Renal cortical epithelial cell (primary cell): ENCODE measurements around the gene NCBP1. TPM values are rescaled to one million over a fixed set of nuclear protein-coding genes. Genes with fewer than 3 reads are reported as not detected.
"Not testable (repeated sequence)": the region's sequence is repeated elsewhere in the genome, so short reads cannot be mapped to it uniquely, and the experiment has no call there.

ENCODE experiments used
- DNase-seq: peaks from one replicate; pipeline ENCODE4 v3.0.0-alpha.2; 2011; ENCODE audit warnings: low read depth
- total RNA-seq: library from RNA; depleted of rRNA; stranded (reverse); fragments of >200 nt; gene quantifications from 2 replicates; pipeline ENCODE4 v1.2.3, GENCODE V29; 2014

The NCBP1 gene
- total RNA-seq, 1 donor from 2014 or later = 54.4 TPM

DNA sequence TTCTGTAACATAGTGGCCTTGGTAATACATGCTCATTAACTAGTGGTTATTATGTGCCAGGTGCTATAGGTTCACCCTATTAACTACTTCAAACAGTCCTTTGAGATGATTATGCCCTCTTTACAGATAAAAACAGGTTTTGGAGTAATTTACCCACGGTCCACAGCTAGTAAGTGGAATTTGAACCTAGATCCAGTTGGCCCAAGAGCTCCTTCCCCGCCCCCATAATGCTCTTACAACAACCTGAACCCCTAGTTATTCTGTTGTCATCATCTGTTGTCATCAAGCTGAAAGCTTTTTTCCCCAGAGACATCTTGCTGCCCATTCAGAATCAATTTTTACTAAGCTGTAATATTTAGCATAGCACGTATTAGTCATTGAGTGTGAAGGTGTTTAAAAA, 40.3 kb downstream of the NCBP1 start:
- DNase-seq = no peak

DNA sequence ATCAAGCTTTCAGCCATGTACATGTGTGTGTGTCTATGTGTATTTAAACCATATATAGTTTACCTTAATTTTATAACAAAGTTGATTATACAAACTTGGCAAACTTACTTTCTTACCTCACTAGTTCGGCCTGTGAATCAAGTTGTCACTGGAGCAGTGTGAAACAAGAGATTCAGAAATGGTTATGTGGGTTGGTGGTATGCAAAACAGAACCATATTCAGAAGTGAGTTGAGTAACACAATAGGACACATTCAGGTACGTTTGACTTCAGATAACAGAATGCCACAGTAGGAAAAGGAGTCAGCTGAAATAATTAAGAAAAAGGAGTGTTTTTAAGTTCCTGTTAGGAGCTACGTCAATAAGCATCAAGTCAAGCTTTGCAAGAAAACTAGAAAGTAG, 42.0 kb downstream of the NCBP1 start:
- no peak for DNase-seq

GRCh38 chr9:97682242-97682641, 48.6 kb downstream of the NCBP1 start:
- no peak for DNase-seq

DNA sequence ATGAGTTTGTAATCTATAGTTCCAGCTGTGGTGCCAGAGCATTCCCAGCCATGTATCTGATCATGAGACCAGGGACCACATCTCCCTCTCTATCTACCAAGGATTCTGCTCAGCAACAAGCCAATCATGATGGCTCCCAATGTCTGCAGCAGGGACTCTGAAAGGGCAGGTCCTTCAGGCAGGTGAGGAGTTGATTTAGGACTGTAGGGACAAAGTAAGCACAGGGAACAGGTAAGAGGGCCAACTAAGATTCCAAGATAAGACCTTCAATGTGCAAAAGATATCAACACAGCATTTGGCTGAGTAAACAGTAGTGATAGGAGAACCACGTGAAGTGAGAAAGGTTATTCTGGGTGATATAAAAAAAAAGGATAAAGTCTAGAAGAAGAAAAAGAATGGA, 55.0 kb downstream of the NCBP1 start:
- no peak for DNase-seq

- DNase-seq = no peak
Measured at GRCh38 chr9:97689401-97690180, 56.0 kb downstream of the NCBP1 start.

DNA sequence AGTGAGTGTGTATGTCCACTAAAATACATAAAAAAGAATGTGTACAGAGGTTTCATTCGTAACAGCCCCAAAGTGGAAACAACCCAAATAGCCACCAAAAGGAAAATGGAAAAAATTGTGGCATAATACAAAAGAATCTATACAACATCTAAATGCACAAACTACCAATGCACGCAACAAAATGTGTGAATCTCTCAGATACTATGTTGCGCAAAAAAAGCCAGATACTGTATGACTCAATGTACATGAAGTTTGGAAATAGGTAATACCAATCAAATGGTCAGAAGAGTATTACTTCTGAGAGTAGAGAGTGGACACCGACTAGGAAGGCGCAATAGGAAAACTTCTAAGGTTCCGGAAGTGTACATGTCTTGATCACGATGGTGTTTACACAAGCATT, 61.1 kb downstream of the NCBP1 start:
- DNase-seq = no peak

- DNase-seq = no peak
Measured at GRCh38 chr9:97695390-97695789, 61.8 kb downstream of the NCBP1 start.

DNA sequence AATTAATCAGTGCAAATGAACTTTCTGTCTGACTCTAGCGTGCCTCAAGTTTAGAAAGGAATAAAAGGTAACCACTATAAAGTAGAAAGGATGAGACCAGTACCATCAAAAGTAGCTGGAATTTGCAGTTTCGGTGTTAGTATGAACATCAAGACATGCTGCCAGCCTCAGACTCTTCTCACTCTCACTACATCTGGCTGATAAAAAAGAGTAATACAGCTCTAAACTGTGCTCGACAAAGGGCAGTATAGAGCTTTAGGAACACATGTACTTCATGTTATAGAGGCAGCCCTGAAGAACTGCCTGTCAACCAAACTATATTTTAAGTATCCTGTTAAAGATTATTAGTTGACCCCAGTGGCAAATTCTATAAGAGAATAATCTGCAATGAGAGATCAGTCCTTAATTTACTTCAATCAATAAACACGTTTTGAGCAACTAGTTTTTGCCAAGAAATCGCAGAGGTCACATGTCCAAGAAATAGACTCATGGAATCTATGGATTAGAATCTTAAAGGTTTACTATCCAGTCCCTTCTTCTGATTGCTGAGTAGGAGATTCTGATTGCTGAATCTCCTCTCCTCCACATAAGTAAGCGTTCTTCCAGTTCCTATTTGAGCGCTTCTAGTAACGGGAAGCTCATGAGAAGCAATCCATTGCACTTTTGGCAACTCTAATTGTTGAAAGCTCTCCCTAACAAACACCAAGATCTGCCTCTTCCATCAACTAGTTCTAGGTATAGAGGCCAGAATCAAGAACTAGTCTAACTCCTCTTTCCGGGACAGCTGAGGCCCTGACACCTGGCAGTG, 62.6 kb downstream of the NCBP1 start:
- DNase-seq = peak; percentile 33

DNA sequence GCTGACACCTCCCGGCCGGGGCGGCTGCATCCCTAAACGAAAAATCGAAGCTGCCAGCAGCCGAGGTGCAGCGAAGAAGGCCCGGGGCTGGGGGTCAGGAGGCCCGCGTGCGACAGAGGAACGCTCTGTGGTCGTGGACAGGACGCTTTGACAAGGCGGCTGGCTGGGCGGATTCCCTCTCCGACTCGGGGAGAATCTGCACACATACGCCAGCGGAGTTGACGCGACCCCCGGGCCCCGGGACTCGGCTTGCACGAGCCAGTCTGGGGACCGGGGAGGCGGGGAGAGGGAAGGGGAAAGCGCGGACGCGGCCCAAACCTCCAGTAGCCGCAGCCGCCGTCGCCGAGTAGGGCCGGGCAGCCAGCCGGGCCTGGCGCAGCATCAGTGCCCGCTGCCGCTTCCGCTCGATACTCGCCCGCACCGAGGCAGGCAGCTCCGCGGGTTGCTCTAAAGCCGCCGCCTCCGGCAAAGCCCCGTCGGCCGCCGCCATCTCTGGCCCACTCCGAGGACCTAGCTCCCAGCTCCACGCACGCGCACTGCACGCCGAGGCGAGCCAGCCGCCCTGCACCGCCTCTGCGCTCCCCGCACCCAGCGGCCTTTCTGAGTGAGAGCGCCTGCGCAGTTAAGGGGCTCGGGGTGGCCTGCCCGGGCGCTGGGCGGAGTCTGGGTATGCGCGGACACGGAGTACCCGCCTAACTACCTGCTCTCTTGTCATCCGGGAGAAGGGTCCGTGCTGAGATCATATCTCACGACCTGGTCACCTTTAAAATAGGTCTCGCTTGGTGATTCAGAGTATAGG, 63.4 kb downstream of the NCBP1 start, which contains the start of gene XPA:
TSS of gene XPA (minus strand) at position 538 of the 799 bp plus-strand sequence. CDS start at position 490, 48 bp downstream.
- DNase-seq = peak; percentile 78

- DNase-seq = no peak
Measured at GRCh38 chr9:97697837-97698236, 64.2 kb downstream of the NCBP1 start.

DNA sequence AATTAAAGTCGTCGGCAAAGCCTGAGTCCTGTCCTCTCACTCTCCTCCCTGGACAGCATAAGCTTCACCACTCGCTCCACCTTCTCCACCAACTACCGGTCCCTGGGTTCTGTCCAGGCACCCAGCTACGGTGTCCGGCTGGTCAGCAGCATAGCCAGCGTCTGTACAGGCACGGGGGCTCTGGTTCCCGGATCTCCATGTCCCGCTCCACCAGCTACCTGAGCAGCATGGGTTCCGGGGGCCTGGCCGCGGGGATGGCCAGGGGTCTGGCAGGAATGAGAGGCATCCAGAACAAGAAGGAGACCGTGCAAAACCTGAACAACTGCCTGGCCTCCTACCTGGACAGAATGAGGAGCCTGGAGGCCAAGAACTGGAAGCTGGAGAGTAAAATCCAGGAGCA, 65.2 kb downstream of the NCBP1 start:
- DNase-seq = no peak

DNA sequence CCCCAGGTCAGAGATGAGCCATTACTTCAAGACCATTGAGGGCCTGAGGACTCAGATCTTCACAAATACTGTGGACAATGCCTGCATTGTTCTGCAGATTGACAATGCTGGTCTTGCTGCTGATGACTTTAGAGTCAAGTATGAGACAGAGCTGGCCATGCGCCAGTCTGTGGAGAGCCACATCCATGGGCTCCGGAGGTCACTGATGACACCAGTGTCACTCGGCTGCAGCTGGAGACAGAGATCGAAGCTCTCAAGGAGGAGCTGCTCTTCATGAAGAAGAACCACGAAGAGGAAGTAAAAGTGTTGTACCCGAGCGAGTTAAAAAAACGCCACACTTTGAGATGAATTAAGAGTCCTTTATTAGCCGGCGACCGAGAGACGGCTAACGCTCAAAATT, 65.7 kb downstream of the NCBP1 start:
- DNase-seq = not testable (repeated sequence)

DNA sequence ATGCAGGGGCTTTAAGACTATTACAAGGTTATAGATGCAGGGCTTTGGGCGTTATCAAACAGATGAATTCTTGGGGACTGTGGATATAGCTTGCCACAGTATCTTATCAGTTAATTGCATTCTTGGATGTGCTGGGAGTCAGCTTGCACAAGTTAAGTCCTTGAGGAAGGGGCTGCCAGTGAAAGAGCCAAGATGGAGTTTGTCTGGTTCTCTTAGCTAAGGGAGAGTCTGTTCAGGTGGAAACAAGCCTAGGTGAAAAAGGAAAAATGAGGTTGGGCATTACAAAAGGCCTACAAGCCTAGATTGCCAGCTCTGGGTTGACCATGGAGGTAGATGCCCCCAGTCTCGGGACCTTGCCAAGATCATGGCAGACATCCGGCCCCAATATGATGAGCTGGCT, 66.2 kb downstream of the NCBP1 start:
- not testable (repeated sequence) for DNase-seq

DNA sequence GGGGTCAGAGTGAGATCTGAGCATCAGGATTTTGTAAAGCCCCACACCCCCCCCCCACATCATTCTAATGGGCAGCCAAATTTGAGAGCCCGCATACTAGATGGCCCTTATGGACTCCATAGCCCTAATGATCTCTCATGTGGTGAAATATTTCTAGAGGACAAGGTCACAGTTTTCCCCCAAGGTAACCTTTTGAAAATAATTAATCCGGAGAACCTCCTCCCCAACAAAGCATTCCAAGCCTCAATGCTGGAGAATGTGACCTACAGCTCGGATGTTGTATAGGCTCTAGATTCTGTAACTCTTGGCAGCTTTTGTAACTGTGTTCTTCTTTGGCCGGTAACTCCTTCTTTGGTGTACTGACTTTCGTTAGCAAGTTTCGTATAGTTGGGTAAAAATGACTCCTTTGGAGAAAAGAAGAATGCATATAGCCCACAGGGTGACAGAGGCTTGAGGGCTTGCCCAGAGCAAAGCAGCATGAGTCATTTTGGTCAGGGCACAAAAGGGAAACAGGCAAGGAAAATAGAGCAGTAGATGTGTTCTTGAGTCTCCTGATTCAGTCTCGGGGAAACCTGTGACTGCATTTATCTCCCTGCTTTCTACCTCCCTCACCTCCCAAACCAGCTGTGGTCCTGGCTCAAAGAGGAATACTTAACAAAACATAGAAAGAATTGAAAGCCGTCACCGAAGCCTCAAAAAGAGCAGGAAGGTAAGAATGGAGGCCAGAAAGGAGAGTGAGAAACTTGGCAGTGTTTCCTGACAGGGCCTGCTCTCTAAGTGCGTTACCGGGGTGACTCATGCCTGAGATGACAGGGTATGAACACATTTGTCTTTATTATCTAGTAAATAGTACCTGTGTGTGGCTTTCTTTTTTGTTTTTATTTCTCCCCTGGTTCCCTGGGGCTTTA, 70.1 kb downstream of the NCBP1 start:
- DNase-seq = peak; percentile 96

DNA sequence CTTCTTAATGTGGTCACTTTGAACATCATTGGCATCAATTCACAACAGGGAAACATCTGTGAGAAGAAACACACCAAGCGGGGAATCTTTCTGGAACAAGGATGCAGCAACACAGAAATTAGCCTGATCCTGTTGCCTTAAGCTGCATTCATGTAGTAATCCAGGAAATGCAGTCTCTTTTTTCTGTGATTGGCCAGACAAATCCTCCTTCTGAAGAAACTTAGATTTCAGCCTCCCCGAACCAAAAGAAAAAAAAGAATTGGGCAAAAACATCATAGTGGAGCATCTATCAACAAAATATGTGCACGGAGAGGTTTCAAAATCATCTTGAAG, 70.7 kb downstream of the NCBP1 start:
- no peak for DNase-seq

DNA sequence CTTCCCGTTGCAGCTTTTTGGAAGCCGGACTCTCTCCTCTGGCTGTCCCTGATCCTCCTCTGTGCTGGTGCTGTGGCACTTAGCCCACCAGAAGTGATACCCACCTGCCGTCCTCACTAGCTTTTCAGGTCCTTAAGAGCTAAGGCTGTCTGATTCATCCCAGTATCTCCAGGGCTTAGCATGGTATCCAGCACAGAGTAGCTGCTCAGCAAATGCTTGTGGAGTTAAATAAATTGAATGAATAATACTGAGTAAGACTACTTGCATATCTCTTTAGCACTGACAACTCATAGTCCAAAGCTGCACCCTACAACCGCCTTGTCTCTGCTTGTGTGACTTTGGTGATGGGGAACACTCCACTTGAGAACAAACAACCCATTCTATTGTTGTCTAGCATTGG, 71.2 kb downstream of the NCBP1 start:
- no peak for DNase-seq

DNA sequence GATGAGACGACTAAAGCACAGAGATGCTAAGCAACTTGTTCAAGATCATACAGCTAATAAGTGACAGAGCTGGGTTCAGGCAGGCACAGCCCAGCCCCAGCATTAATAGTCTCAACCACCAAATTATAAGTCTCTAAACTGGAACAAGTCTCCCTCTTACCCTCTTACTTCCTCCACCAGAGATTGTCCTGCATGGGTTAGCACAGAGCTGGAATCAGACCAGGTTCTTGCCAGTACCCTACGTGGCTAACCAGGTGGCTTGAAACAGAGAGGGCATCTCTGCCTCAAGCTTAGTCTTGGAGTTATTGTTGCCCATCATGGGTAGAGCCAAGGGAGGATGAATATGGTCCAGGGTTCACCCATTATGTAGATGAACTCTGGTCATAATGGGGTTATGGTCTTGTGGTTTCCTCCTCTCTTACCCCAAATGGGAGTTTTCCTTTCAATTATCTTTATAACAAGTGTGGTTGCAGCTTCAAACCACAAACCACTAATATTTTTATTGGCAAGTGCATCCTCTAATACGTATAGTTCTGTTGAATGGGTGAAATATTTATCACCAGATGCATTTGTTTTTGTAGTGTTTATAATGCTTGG, 71.8 kb downstream of the NCBP1 start:
- peak; percentile 40 for DNase-seq

DNA sequence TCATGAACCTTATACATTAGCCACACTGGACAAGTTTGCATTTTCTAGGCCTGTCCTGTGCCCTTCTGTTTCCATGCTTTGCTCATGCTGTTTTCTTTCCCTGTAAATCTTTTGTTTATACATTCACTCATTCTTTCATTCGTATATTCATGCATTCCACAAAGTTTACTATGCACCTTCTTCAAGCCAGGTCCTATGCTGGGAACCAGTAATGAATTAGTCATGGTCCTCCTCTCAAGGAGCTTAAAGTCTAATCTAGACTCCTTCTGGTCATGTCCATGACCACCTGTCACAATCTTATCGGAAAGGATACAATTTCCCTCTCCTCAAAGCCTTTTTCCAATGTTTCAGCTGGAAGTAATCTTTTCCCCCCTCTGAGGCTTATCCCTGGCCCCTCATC, 72.6 kb downstream of the NCBP1 start:
- DNase-seq = no peak

- peak; percentile 78 for DNase-seq
Measured at GRCh38 chr9:97710356-97711222, 77.0 kb downstream of the NCBP1 start.

- DNase-seq = no peak
Measured at GRCh38 chr9:97711223-97711626, 77.6 kb downstream of the NCBP1 start.
